ENCODE data around the gene PHLDB1. TPM values are rescaled to one million over a fixed set of nuclear protein-coding genes. Genes with fewer than 3 reads are reported as not detected.
A peak's percentile ranks its signal among the peaks of the same experiment; 100 is the strongest.

PHLDB1 gene
- total RNA-seq, 4 donors from 2014 or later, result 53.5 to 517 (median 287) TPM

GRCh38 chr11:118635237-118635591, 27.8 kb downstream of the PHLDB1 start:
- DNase-seq, result no peak
- Histone ChIP-seq H3K9me3 (no peaks in the 10 kb centered on the region), H3K4me3 (peak overlapping the region; percentile 4 to 18), H3K27ac (peak overlapping the region; percentile 79 to 82), H3K36me3 (no peaks in the 10 kb centered on the region), H3K4me1 (peaks cover 0 to 4% of the 10 kb centered on the region in 2 donors), H3K27me3 (no peaks in the 10 kb centered on the region)
- intact Hi-C loops (cut with DNase I; ENCODE audit: low total_unique reads), result no loop called here
- TF ChIP-seq CTCF (IDR thresholded peaks at IDR 0.05) (no peak), POLR2A (IDR thresholded peaks at IDR 0.05) (no peak)

- peaks cover 0 to 4% of the 10 kb centered on the region in 2 donors for H3K4me1 ChIP-seq
- H3K27ac ChIP-seq, result peak overlapping the region; percentile 79 to 82
- TF ChIP-seq CTCF (IDR thresholded peaks at IDR 0.05) (no peak), POLR2A (IDR thresholded peaks at IDR 0.05) (no peak)
- DNase-seq, result no peak
- H3K9me3 ChIP-seq, result no peaks in the 10 kb centered on the region
- intact Hi-C loops (cut with DNase I; ENCODE audit: low total_unique reads), result no loop called here
- H3K27me3 ChIP-seq, result no peaks in the 10 kb centered on the region
- no peaks in the 10 kb centered on the region for H3K36me3 ChIP-seq
- no peak overlapping the region for H3K4me3 ChIP-seq
These were observed 28.2 kb downstream of the PHLDB1 start for GRCh38 chr11:118635642-118636041.

- DNase-seq, result no peak
- no peaks in the 10 kb centered on the region for H3K9me3 ChIP-seq
- H3K4me3 ChIP-seq, result no peak overlapping the region
- H3K27ac ChIP-seq, result no peak overlapping the region
- TF ChIP-seq POLR2A (IDR thresholded peaks at IDR 0.05) (no peak), CTCF (IDR thresholded peaks at IDR 0.05) (no peak)
- peaks cover 0 to 4% of the 10 kb centered on the region in 2 donors for H3K4me1 ChIP-seq
- H3K27me3 ChIP-seq, result no peaks in the 10 kb centered on the region
- H3K36me3 ChIP-seq, result no peaks in the 10 kb centered on the region
- intact Hi-C loops (cut with DNase I; ENCODE audit: low total_unique reads), result no loop called here
These were observed 29.3 kb downstream of the PHLDB1 start for GRCh38 chr11:118636569-118637290.

GRCh38 chr11:118638726-118639125, 31.3 kb downstream of the PHLDB1 start:
- Histone ChIP-seq H3K36me3 (no peaks in the 10 kb centered on the region), H3K27ac (no peak overlapping the region), H3K27me3 (no peaks in the 10 kb centered on the region), H3K9me3 (no peaks in the 10 kb centered on the region), H3K4me1 (no peaks in the 10 kb centered on the region), H3K4me3 (no peak overlapping the region)
- no peak for DNase-seq
- intact Hi-C loops (cut with DNase I; ENCODE audit: low total_unique reads), result no loop called here
- TF ChIP-seq CTCF (IDR thresholded peaks at IDR 0.05), result no peak
- TF ChIP-seq POLR2A (IDR thresholded peaks at IDR 0.05), result no peak

- no peaks in the 10 kb centered on the region for H3K9me3 ChIP-seq
- intact Hi-C loops (cut with DNase I; ENCODE audit: low total_unique reads), result no loop called here
- TF ChIP-seq CTCF (IDR thresholded peaks at IDR 0.05), result no peak
- no peak for TF ChIP-seq POLR2A (IDR thresholded peaks at IDR 0.05)
- no peaks in the 10 kb centered on the region for H3K4me1 ChIP-seq
- no peak for DNase-seq
- H3K36me3 ChIP-seq, result no peaks in the 10 kb centered on the region
- H3K4me3 ChIP-seq, result no peak overlapping the region
- no peaks in the 10 kb centered on the region for H3K27me3 ChIP-seq
- no peak overlapping the region for H3K27ac ChIP-seq
These were observed 32.5 kb downstream of the PHLDB1 start for GRCh38 chr11:118639899-118640298.
